ENCODE data around the gene BTNL8.
"Not testable (repeated sequence)": the region's sequence is repeated elsewhere in the genome, so short reads cannot be mapped to it uniquely, and the experiment has no call there.

GRCh38 chr5:180895330-180895729 is 3.6 kb upstream of the BTNL8 start:
- not testable (repeated sequence) for TF ChIP-seq CTCF (conservative IDR thresholded peaks at IDR 0.05; ENCODE audit: low read depth, low read length); EZH2 (IDR thresholded peaks at IDR 0.05; ENCODE audit: low read length, unreplicated experiment); EZH2phosphoT487 (IDR thresholded peaks at IDR 0.05; ENCODE audit: borderline replicate concordance, low read length)

All from PC-3 (cell line).